Stimulated activated CD4-positive, alpha-beta T cell treated with anti-CD3 and anti-CD28 coated beads, TNF-alpha, amount 100 ng/mL, for 4 hours (primary cell): ENCODE results near the gene GP9.
"Not testable (repeated sequence)": the region's sequence is repeated elsewhere in the genome, so short reads cannot be mapped to it uniquely, and the experiment has no call there.

Experiments
- DNase-seq, 3 experiments: peaks; one replicate each; pipeline ENCODE4 v3.0.0-alpha.2; 2020; ENCODE audit warnings: low read depth in 3 of 3

Gene GP9

GRCh38 chr3:129070086-129070885, 9.7 kb downstream of the GP9 start:
- no peak for DNase-seq

- DNase-seq = no peak
Measured at GRCh38 chr3:129077222-129077621, 16.6 kb downstream of the GP9 start.

GRCh38 chr3:129078510-129078909, 17.9 kb downstream of the GP9 start:
- no peak for DNase-seq

GRCh38 chr3:129081503-129081902, 20.9 kb downstream of the GP9 start:
- no peak for DNase-seq

GRCh38 chr3:129082026-129082425, 21.4 kb downstream of the GP9 start:
- no peak for DNase-seq

- no peak for DNase-seq
Measured at GRCh38 chr3:129084501-129084900, 23.9 kb downstream of the GP9 start.

- DNase-seq = no peak
Measured at GRCh38 chr3:129085165-129085715, 24.7 kb downstream of the GP9 start.

- no peak for DNase-seq
Measured at GRCh38 chr3:129085818-129086217, 25.2 kb downstream of the GP9 start.

- no peak for DNase-seq
Measured at GRCh38 chr3:129087138-129087702, 26.6 kb downstream of the GP9 start.

- DNase-seq = not testable (repeated sequence)
Measured at GRCh38 chr3:129087904-129088303, 27.3 kb downstream of the GP9 start.

- DNase-seq = not testable (repeated sequence)
Measured at GRCh38 chr3:129088312-129088711, 27.7 kb downstream of the GP9 start.

GRCh38 chr3:129095285-129095684, 34.7 kb downstream of the GP9 start:
- DNase-seq = no peak

GRCh38 chr3:129100274-129100673, 39.7 kb downstream of the GP9 start:
- DNase-seq = no peak

- no peak for DNase-seq
Measured at GRCh38 chr3:129101370-129102138, 41.0 kb downstream of the GP9 start.

- no peak for DNase-seq
Measured at GRCh38 chr3:129103296-129103695, 42.7 kb downstream of the GP9 start.

GRCh38 chr3:129104051-129104450, 43.5 kb downstream of the GP9 start:
- no peak for DNase-seq

GRCh38 chr3:129104498-129105079, 44.0 kb downstream of the GP9 start:
- DNase-seq = no peak

- DNase-seq = no peak
Measured at GRCh38 chr3:129105862-129106261, 45.3 kb downstream of the GP9 start.

- DNase-seq = no peak
Measured at GRCh38 chr3:129106320-129106719, 45.7 kb downstream of the GP9 start.

GRCh38 chr3:129106866-129107565, 46.4 kb downstream of the GP9 start:
- no peak for DNase-seq

GRCh38 chr3:129107793-129108192, 47.2 kb downstream of the GP9 start:
- DNase-seq = no peak
